Right lung (tissue), 5 donors: ENCODE results near the gene NKG7. TPM values are rescaled to one million over a fixed set of nuclear protein-coding genes. Genes with fewer than 3 reads are reported as not detected.

Experiments
- DNase-seq, 2 donors: peaks; one replicate each; pipeline ENCODE4 v3.0.0-alpha.2; 2013
- polyA plus RNA-seq, 5 donors: library from polyadenylated mRNA; unstranded; fragments of 120-200 nt; gene quantifications; one replicate each; pipeline versions ENCODE4 v1.2.1 to v1.2.3, GENCODE V29; 2013; ENCODE audit warnings: inconsistent platforms in 1 of 5, low replicate concordance in 1 of 5; ENCODE audit not compliant: insufficient read length in 5 of 5, insufficient read depth in 1 of 5

The NKG7 gene
- polyA plus RNA-seq, 5 donors, result 3.2 to 8.0 (median 5.7) TPM

DNA sequence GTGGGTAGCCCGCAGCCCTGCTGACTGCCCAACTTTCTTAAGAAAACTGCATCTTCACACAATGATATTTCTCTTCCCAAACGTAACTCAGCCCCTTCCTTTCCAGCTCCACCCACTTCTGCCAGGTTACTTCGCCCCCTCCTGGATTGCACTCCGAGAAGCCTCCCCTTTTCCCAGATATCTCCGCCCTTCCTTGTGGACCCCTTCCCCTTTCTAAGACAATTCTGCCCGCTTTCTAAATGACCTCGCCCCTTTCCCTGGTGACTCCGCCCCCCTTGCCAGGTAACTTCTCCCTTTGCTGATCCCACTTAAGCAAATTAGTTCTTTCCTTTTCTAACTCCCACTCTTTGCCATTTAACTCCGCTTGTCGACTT lies 33.2 kb downstream of the NKG7 start:
- no peak for DNase-seq

GRCh38 chr19:51338563-51339312 lies 33.7 kb downstream of the NKG7 start:
- peak; percentile 54 to 67 for DNase-seq

DNA sequence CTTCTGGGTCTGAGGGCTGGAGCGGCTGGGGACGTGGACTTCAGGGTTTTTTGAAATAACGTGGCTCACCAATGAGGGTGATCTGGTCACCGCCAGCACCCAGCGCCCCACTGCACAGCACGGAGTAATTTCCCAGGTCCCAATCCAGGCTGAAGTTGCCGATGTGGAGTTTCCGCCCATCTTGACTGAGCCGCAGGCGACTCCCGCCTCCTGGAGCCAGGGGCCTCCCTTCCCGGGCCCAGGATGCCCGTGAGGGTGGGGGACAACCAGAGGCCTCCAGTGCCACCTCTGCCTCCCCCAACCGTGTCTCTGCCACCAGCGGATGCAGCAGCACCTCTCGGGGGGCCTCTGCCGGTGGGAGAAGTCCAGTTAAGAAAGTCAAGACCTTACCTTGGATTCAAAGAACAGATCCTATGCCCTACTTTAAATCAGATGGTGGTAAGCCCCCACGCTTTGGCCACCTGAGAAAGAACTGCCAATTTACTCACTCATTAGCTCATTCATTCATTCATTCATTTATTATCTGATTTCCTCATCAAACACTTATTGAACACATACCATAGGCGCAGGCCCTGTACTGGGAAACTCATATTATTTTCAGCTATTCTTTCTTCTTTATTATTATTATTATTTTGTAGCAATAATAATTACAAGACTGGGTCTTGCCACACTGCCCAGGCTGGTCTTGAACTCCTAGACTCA lies 34.4 kb downstream of the NKG7 start:
- DNase-seq, result no peak

DNA sequence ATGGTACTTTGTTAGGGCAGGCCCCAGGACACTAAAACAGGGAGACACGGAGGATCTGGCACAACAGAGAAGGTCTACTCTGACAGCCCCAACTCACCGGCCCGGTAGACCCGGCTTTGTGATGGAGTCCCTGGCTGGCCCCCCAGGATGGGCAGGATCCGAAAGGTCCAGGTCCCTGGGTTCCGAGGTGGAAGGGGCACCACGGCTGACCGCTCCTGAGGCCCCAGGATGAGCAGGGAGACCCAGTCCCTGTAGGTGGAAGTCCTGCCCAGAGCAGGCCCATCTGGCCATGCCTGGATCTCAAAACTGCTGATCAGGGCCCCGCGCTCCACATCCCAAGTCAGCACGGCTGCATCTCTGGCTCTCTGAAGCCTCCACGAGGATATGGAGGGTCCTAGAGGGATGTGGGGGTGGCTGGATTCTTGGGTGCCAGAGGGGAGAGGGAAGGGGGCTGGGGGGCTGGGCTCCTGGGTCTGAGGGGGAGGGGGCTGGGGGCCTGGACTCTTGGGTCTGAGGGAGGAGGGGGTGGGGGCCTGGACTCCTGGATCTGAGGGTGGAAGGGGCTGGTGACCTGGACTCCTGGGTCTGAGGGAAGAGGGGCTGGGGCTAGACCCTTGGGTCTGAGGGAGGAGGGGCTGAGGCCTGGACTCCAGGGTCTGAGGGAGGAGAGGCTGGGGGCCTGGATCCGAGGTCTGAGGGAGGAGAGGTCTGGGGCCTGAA lies 35.2 kb downstream of the NKG7 start:
- DNase-seq, result no peak

GRCh38 chr19:51333836-51334460 lies 38.5 kb downstream of the NKG7 start:
- DNase-seq, result no peak

- no peak for DNase-seq
Measured at GRCh38 chr19:51331716-51332115, 40.7 kb downstream of the NKG7 start.

DNA sequence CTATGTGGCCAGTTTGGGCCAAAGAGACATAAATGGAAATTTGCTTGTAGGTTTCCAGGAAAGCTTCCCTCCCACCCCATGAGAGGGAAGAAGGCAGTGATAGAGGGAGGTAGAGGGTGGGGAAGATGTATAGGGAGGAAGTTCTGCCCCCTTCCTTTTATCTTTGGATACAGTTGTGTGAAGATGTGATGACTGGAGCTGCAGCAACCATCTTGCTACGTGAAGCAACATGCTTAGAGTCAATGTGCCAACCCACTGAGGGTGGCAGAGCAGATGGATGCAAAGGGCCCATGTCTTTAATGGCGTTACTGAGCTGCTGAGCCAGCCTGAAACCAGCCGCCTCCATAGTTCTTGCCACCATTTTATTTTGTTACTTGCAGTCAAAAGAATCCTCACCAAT lies 41.3 kb downstream of the NKG7 start:
- no peak for DNase-seq

- DNase-seq, result no peak
Measured at GRCh38 chr19:51330366-51330765, 42.1 kb downstream of the NKG7 start.

GRCh38 chr19:51329411-51329810 lies 43.0 kb downstream of the NKG7 start:
- no peak for DNase-seq

GRCh38 chr19:51327066-51328001 lies 45.1 kb downstream of the NKG7 start:
- DNase-seq, result no peak

- no peak for DNase-seq
Measured at GRCh38 chr19:51326216-51327065, 46.0 kb downstream of the NKG7 start.

DNA sequence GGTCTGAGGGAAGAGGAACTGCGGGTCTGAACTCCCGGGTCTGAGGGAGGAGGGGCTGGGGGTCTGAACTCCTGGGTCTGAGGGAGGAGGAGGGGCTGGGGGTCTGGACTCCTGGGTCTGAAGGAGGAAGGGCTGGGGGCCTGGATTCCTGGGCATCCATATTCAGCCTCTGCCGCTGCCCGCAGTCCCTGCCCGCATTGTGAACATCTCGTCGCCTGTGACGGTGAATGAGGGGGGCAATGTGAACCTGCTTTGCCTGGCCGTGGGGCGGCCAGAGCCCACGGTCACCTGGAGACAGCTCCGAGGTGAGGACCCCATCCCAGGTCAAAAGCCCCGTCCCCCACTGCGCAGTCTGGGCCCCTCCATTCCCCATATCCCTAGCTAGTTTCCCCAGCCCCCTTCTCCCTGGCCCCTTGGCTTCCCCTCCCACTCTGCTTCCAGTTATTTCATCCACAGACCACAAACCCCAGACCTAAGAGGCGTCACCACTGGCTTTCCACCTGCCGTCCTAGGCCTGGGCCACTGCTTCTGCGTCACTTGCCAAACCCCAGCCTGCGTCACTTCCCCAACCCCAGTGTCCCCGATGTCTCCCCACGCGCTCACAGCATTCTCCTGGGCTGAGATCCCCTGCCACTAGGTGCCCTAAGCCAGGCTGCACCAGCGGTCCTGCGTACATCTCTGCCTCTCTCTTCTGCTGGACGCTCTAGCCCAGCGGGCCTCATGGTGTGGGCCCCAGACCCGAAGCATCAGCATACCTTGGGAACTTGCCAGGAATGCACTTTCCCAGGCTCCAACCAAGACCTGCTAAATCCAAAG lies 47.1 kb downstream of the NKG7 start:
- DNase-seq, result no peak

DNA sequence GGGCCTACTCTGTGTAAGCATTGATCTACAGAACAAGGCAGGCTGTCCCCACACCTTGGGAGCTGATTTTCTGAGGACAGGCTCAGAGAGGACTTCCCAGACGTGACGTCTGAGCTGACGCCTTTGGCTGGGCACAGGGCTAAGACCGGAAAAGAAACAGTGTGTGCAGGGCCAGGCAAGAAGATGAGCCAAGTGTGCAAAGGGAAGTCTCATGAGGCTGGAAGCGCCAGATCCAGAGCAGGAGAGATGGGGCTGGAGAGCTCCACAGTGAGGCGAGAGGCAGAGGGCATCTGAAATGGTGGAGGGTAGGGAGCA lies 48.3 kb downstream of the NKG7 start:
- no peak for DNase-seq

- no peak for DNase-seq
Measured at GRCh38 chr19:51323481-51324166, 48.8 kb downstream of the NKG7 start.

- DNase-seq, result no peak
Measured at GRCh38 chr19:51321799-51322198, 50.7 kb downstream of the NKG7 start.
